Stimulated activated CD4-positive, alpha-beta T cell treated with anti-CD3 and anti-CD28 coated beads, Interleukin-12 subunit alpha, Interleukin-12 subunit beta, amount 100 ng/mL, for 48 hours (primary cell): ENCODE measurements around the gene GTF3A.
"Not testable (repeated sequence)": the region's sequence is repeated elsewhere in the genome, so short reads cannot be mapped to it uniquely, and the experiment has no call there.

Experiments
- DNase-seq, 3 donors: peaks; one replicate each; pipeline ENCODE4 v3.0.0-alpha.2; 2020; ENCODE audit warnings: low read depth in 2 of 3, low spot score in 1 of 3

GTF3A gene

GRCh38 chr13:27424246-27425157, at the start of gene GTF3A:
Gene GTF3A (plus strand): TSS chr13:27424619.
- DNase-seq, result peak; percentile 69 to 79 (median 76)

GRCh38 chr13:27374650-27375049, 49.8 kb upstream of the GTF3A start:
- peak; percentile 39 to 55 (median 42) for DNase-seq

- DNase-seq, result peak; percentile 33 to 66 (median 49)
Observed at GRCh38 chr13:27375686-27376326, 48.6 kb upstream of the GTF3A start.

- DNase-seq, result no peak
Observed at GRCh38 chr13:27379126-27379525, 45.3 kb upstream of the GTF3A start.

- DNase-seq, result peak; percentile 32 to 55 (median 39)
Observed at GRCh38 chr13:27379694-27380641, 44.5 kb upstream of the GTF3A start.

- no peak for DNase-seq
Observed at GRCh38 chr13:27381601-27382000, 42.8 kb upstream of the GTF3A start.

- DNase-seq, result no peak
Observed at GRCh38 chr13:27383104-27383921, 41.1 kb upstream of the GTF3A start.

GRCh38 chr13:27384285-27384684, 40.1 kb upstream of the GTF3A start:
- no peak for DNase-seq

GRCh38 chr13:27388241-27388640, 36.2 kb upstream of the GTF3A start:
- no peak for DNase-seq

- DNase-seq, result no peak
Observed at GRCh38 chr13:27389891-27390290, 34.5 kb upstream of the GTF3A start.

- DNase-seq, result no peak
Observed at GRCh38 chr13:27391471-27391870, 32.9 kb upstream of the GTF3A start.

GRCh38 chr13:27393101-27393500, 31.3 kb upstream of the GTF3A start:
- DNase-seq, result no peak

GRCh38 chr13:27395007-27395510, 29.4 kb upstream of the GTF3A start:
- DNase-seq, result no peak

GRCh38 chr13:27396252-27396846, 28.1 kb upstream of the GTF3A start:
- no peak for DNase-seq

- DNase-seq, result no peak
Observed at GRCh38 chr13:27398360-27398759, 26.1 kb upstream of the GTF3A start.

- not testable (repeated sequence) for DNase-seq
Observed at GRCh38 chr13:27400405-27400804, 24.0 kb upstream of the GTF3A start.

GRCh38 chr13:27401210-27401609, 23.2 kb upstream of the GTF3A start:
- DNase-seq, result no peak

- no peak for DNase-seq
Observed at GRCh38 chr13:27403203-27403678, 21.2 kb upstream of the GTF3A start.

- DNase-seq, result no peak
Observed at GRCh38 chr13:27403727-27404385, 20.6 kb upstream of the GTF3A start.
